Keratinocyte (primary cell): ENCODE results near the gene PPFIBP2. TPM values are rescaled to one million over a fixed set of nuclear protein-coding genes. Genes with fewer than 3 reads are reported as not detected.

Source experiments
- DNase-seq: peaks from one replicate; pipeline ENCODE4 v3.0.0-alpha.2; 2011; ENCODE audit warnings: low read depth, missing footprints, low spot score
- FAIRE-seq: peaks from 2 replicates; lab custom pipeline; 2011; peaks lifted over from hg19 to GRCh38; lab: Jason Lieb, UNC
- H2AFZ ChIP-seq: 2 replicates; pipeline ENCODE4 v1.6.0; 2012; ENCODE audit warnings: low read length, control low read depth, inconsistent platforms; ENCODE audit not compliant: control insufficient read depth
- H3K27ac ChIP-seq: 2 replicates; pipeline ENCODE4 v1.5.1; 2011; ENCODE audit warnings: low read length; ENCODE audit not compliant: control insufficient read depth, insufficient read depth
- H3K27me3 ChIP-seq: 3 replicates; pipeline ENCODE4 v1.6.0; 2011; ENCODE audit warnings: low read length; ENCODE audit not compliant: control insufficient read depth, insufficient read depth; ENCODE audit errors: extremely low read depth
- H3K36me3 ChIP-seq, 2 experiments: 2 replicates in 1 of 2; 3 replicates in 1 of 2; pipeline ENCODE4 v1.5.1; 2011; ENCODE audit warnings: low read length in 2 of 2, mild to moderate bottlenecking in 1 of 2; ENCODE audit not compliant: control insufficient read depth in 2 of 2, insufficient read depth in 2 of 2; ENCODE audit errors: extremely low read depth in 1 of 2
- H3K4me1 ChIP-seq: 3 replicates; pipeline ENCODE4 v1.5.1; 2011; ENCODE audit warnings: low read length; ENCODE audit not compliant: control insufficient read depth, insufficient read depth; ENCODE audit errors: extremely low read depth
- H3K4me2 ChIP-seq: 3 replicates; pipeline ENCODE4 v1.6.0; 2011; ENCODE audit warnings: low read depth, low read length; ENCODE audit not compliant: control insufficient read depth, insufficient read depth; ENCODE audit errors: extremely low read depth
- H3K4me3 ChIP-seq, 3 experiments: fragments of 200-600 bp in 1 of 3; sonication (generic) in 1 of 3; 2 replicates in 2 of 3; 3 replicates in 1 of 3; pipeline ENCODE4 v1.5.1; 2011 to 2016; ENCODE audit warnings: low read length in 3 of 3, mild to moderate bottlenecking in 3 of 3, control low read depth in 2 of 3, inconsistent platforms in 1 of 3, low read depth in 1 of 3, mixed read lengths in 1 of 3, mixed run types in 1 of 3, moderate library complexity in 1 of 3; ENCODE audit not compliant: control insufficient read depth in 2 of 3, insufficient read depth in 2 of 3; ENCODE audit errors: extremely low read depth in 1 of 3
- H3K79me2 ChIP-seq: 2 replicates; pipeline ENCODE4 v1.6.0; 2012; ENCODE audit warnings: low read length; ENCODE audit not compliant: control insufficient read depth, insufficient read depth
- H3K9ac ChIP-seq: 3 replicates; pipeline ENCODE4 v1.6.0; 2011; ENCODE audit warnings: low read length; ENCODE audit not compliant: control insufficient read depth, insufficient read depth; ENCODE audit errors: extremely low read depth
- H3K9me1 ChIP-seq: 3 replicates; pipeline ENCODE4 v1.6.0; 2011; ENCODE audit warnings: low read length; ENCODE audit not compliant: control insufficient read depth, insufficient read depth; ENCODE audit errors: extremely low read depth
- H3K9me3 ChIP-seq: 2 replicates; pipeline ENCODE4 v1.5.1; 2012; ENCODE audit warnings: low read depth, low read length; ENCODE audit not compliant: control insufficient read depth
- H4K20me1 ChIP-seq: 3 replicates; pipeline ENCODE4 v1.6.0; 2011; ENCODE audit warnings: low read length; ENCODE audit not compliant: control insufficient read depth, insufficient read depth; ENCODE audit errors: extremely low read depth
- CTCF ChIP-seq, 3 experiments: IDR thresholded peaks in 1 of 3; conservative IDR thresholded peaks in 1 of 3; optimal IDR thresholded peaks in 1 of 3; 2 replicates in 2 of 3; 3 replicates in 1 of 3; pipeline versions ENCODE3 to v1.5.1; 2011; ENCODE audit warnings: low read length in 3 of 3, mild to moderate bottlenecking in 3 of 3, moderate library complexity in 2 of 3, control low read depth in 1 of 3, inconsistent platforms in 1 of 3; ENCODE audit not compliant: insufficient read depth in 2 of 3; ENCODE audit errors: extremely low read depth in 1 of 3
- EZH2 ChIP-seq: IDR thresholded peaks from one replicate; pipeline ENCODE4 v1.6.1; 2012; ENCODE audit warnings: inconsistent platforms, mild to moderate bottlenecking, low read length, moderate library complexity
- dilution Hi-C: fragments of 300-500 bp; cut with MboI; formaldehyde crosslinking; loops from one replicate; pipeline ENCODE4 v1.7.0; 2020; ENCODE audit warnings: low sequenced_read_pairs; ENCODE audit not compliant: extremely low pct_ligation_motif_present
- polyA plus RNA-seq, 5 experiments: library from polyadenylated mRNA; depleted of rRNA in 3 of 5; stranded (reverse) in 3 of 5; stranded (forward) in 1 of 5; unstranded in 1 of 5; fragments of >200 nt; gene quantifications; 1 replicate in 1 of 5; 2 replicates in 3 of 5; 3 replicates in 1 of 5; pipeline versions ENCODE4 v1.2.1 to v1.2.3, GENCODE V29; 2011 to 2012; ENCODE audit warnings: missing spikeins in 2 of 5, low read depth in 1 of 5, low replicate concordance in 1 of 5

PPFIBP2 gene
- polyA plus RNA-seq, 1 donor (not counting 4 experiments of a cell fraction or from before 2014, with no cell fraction given) = 11.0 TPM

DNA sequence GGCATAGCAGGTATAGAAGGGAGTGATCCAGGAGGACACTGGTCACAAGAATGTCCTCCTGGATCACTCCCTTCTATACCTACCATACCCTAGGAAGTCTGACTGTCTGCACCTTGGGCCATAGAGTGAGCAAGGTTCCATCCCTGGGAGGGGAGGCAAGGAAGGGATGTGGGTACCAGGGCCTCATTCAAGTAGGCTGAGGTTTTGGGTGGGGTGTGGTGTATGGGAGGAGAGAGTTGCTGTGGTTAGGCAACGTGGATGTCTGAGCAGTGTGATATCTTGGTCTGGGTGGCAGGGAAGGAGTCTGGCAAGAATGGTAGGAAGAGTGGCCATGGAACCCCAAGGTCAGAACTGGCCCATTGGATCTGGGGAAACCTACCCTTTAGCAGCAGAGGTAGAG lies 13.2 kb downstream of the PPFIBP2 start:
- Histone ChIP-seq H2AFZ (no peak overlapping the region), H3K4me2 (no peak overlapping the region), H3K9me3 (no peaks in the 10 kb centered on the region), H3K27me3 (no peaks in the 10 kb centered on the region), H3K4me3 (no peak overlapping the region), H4K20me1 (no peaks in the 10 kb centered on the region), H3K9me1 (no peaks in the 10 kb centered on the region), H3K4me1 (peaks cover 8% of the 10 kb centered on the region), H3K27ac (no peak overlapping the region), H3K36me3 (no peaks in the 10 kb centered on the region), H3K79me2 (no peaks in the 10 kb centered on the region), H3K9ac (no peak overlapping the region)
- DNase-seq = no peak
- dilution Hi-C loops = no loop called here
- no peak for TF ChIP-seq CTCF (optimal IDR thresholded peaks at IDR 0.05 in 1 of 3, IDR thresholded peaks at IDR 0.05 in 1 of 3, conservative IDR thresholded peaks at IDR 0.05 in 1 of 3; ENCODE audit: extremely low read depth in 1 of 3, insufficient read depth in 2 of 3, low read length in 3 of 3)
- FAIRE-seq = no peak

- dilution Hi-C loops = no loop called here
- no peaks in the 10 kb centered on the region for H3K36me3 ChIP-seq
- no peaks in the 10 kb centered on the region for H4K20me1 ChIP-seq
- FAIRE-seq (no peak), DNase-seq (no peak)
- H3K9me1 ChIP-seq = no peaks in the 10 kb centered on the region
- H3K9ac ChIP-seq = no peak overlapping the region
- no peaks in the 10 kb centered on the region for H3K9me3 ChIP-seq
- no peak for TF ChIP-seq EZH2
- TF ChIP-seq CTCF (optimal IDR thresholded peaks at IDR 0.05 in 1 of 3, IDR thresholded peaks at IDR 0.05 in 1 of 3, conservative IDR thresholded peaks at IDR 0.05 in 1 of 3; ENCODE audit: extremely low read depth in 1 of 3, insufficient read depth in 2 of 3, low read length in 3 of 3) = no peak
- H2AFZ ChIP-seq = no peak overlapping the region
- no peaks in the 10 kb centered on the region for H3K79me2 ChIP-seq
- H3K4me2 ChIP-seq = no peak overlapping the region
- H3K4me1 ChIP-seq = peaks cover 8% of the 10 kb centered on the region
- no peaks in the 10 kb centered on the region for H3K27me3 ChIP-seq
- no peak overlapping the region for H3K4me3 ChIP-seq
- H3K27ac ChIP-seq = no peak overlapping the region
Observed at GRCh38 chr11:7528514-7529049, 14.8 kb downstream of the PPFIBP2 start.
